Ectodermal cell (in vitro differentiated cells): Measurements from ENCODE around the gene PLPP7.
"Not testable (repeated sequence)": the region's sequence is repeated elsewhere in the genome, so short reads cannot be mapped to it uniquely, and the experiment has no call there.

Source experiments
- H3K27ac ChIP-seq: 2 replicates; pipeline ENCODE4 v1.7.0; 2013; ENCODE audit warnings: mild to moderate bottlenecking, low read depth, low read length; ENCODE audit not compliant: insufficient read depth, poor library complexity, severe bottlenecking
- H3K27me3 ChIP-seq: 2 replicates; pipeline ENCODE4 v1.7.0; 2013; ENCODE audit warnings: mild to moderate bottlenecking, low read length; ENCODE audit not compliant: insufficient read depth, control insufficient read depth, poor library complexity, severe bottlenecking
- H3K36me3 ChIP-seq: one replicate; pipeline ENCODE4 v1.7.0; 2013; ENCODE audit warnings: low read length; ENCODE audit not compliant: control insufficient read depth, insufficient read depth
- H3K4me1 ChIP-seq: one replicate; pipeline ENCODE4 v1.7.0; 2013; ENCODE audit warnings: low read length; ENCODE audit not compliant: control insufficient read depth, insufficient read depth
- H3K4me3 ChIP-seq: 2 replicates; pipeline ENCODE4 v1.7.0; 2013; ENCODE audit warnings: low read depth, low read length, control low read depth; ENCODE audit not compliant: insufficient read depth
- H3K9me3 ChIP-seq: 2 replicates; pipeline ENCODE4 v1.7.0; 2013; ENCODE audit warnings: mild to moderate bottlenecking, low read length, moderate library complexity; ENCODE audit not compliant: control insufficient read depth
- WGBS, 2 experiments: methylation state at CpG; one replicate each; pipeline ENCODE4 v1.1.7; 2013; ENCODE audit warnings: missing lambda C conversion rate in 2 of 2; 5-methylcytosine and 5-hydroxymethylcytosine counted together

PLPP7 gene

GRCh38 chr9:131333771-131334628, 44.5 kb downstream of the PLPP7 start:
- peaks cover 18% of the 10 kb centered on the region for H3K4me1 ChIP-seq
- no peak overlapping the region for H3K27ac ChIP-seq
- no peaks in the 10 kb centered on the region for H3K9me3 ChIP-seq
- H3K4me3 ChIP-seq, result no peak overlapping the region
- 93 to 94% methylated on average over 15 of the region's 15 CpGs for WGBS, 2 experiments
- no peaks in the 10 kb centered on the region for H3K27me3 ChIP-seq
- H3K36me3 ChIP-seq, result no peaks in the 10 kb centered on the region

- Histone ChIP-seq H3K27ac (no peak overlapping the region), H3K27me3 (no peaks in the 10 kb centered on the region), H3K36me3 (no peaks in the 10 kb centered on the region), H3K4me3 (no peak overlapping the region), H3K9me3 (no peaks in the 10 kb centered on the region), H3K4me1 (peaks cover 18% of the 10 kb centered on the region)
- 36 to 37% methylated on average over 13 of the region's 13 CpGs for WGBS, 2 experiments
These were observed 45.3 kb downstream of the PLPP7 start for GRCh38 chr9:131334629-131335367.

GRCh38 chr9:131335368-131335755, 45.8 kb downstream of the PLPP7 start:
- Histone ChIP-seq H3K27ac (no peak overlapping the region), H3K36me3 (no peaks in the 10 kb centered on the region)

GRCh38 chr9:131337131-131337848, 47.8 kb downstream of the PLPP7 start:
- no peak overlapping the region for H3K4me3 ChIP-seq
- H3K9me3 ChIP-seq, result no peaks in the 10 kb centered on the region
- 94% methylated on average over 16 of the region's 16 CpGs for WGBS, 2 experiments

More at GRCh38 chr9:131335368-131335755, 45.8 kb downstream of the PLPP7 start:
- Histone ChIP-seq H3K4me1 (peaks cover 14% of the 10 kb centered on the region), H3K9me3 (no peaks in the 10 kb centered on the region), H3K4me3 (no peak overlapping the region), H3K27me3 (no peaks in the 10 kb centered on the region)
- 86 to 91% methylated on average over 4 of the region's 4 CpGs for WGBS, 2 experiments

GRCh38 chr9:131339212-131339611, 49.7 kb downstream of the PLPP7 start:
- not testable (repeated sequence) for H3K27ac ChIP-seq, H3K36me3 ChIP-seq, H3K4me3 ChIP-seq, H3K27me3 ChIP-seq, H3K9me3 ChIP-seq, H3K4me1 ChIP-seq
- 93 to 100% methylated on average over 3 to 4 of the region's 5 CpGs for WGBS, 2 experiments

More at GRCh38 chr9:131337131-131337848, 47.8 kb downstream of the PLPP7 start:
- H3K4me1 ChIP-seq, result peaks cover 10% of the 10 kb centered on the region
- H3K36me3 ChIP-seq, result no peaks in the 10 kb centered on the region
- H3K27ac ChIP-seq, result no peak overlapping the region
- no peaks in the 10 kb centered on the region for H3K27me3 ChIP-seq

- H3K4me3 ChIP-seq, H3K4me1 ChIP-seq, H3K27ac ChIP-seq, H3K36me3 ChIP-seq, H3K27me3 ChIP-seq, H3K9me3 ChIP-seq: not testable (repeated sequence)
- 88 to 91% methylated on average over 11 of the region's 11 CpGs for WGBS, 2 experiments
These were observed 55.5 kb downstream of the PLPP7 start for GRCh38 chr9:131344931-131345535.

- no peaks in the 10 kb centered on the region for H3K36me3 ChIP-seq
- H3K4me1 ChIP-seq, result no peaks in the 10 kb centered on the region
- no peaks in the 10 kb centered on the region for H3K27me3 ChIP-seq
- 86 to 90% methylated on average over 6 of the region's 6 CpGs for WGBS, 2 experiments
- no peak overlapping the region for H3K4me3 ChIP-seq
- no peak overlapping the region for H3K27ac ChIP-seq
- H3K9me3 ChIP-seq, result no peaks in the 10 kb centered on the region
These were observed 57.0 kb downstream of the PLPP7 start for GRCh38 chr9:131346559-131346958.

- no peaks in the 10 kb centered on the region for H3K4me1 ChIP-seq
- no peak overlapping the region for H3K4me3 ChIP-seq
- H3K36me3 ChIP-seq, result no peaks in the 10 kb centered on the region
- no peaks in the 10 kb centered on the region for H3K9me3 ChIP-seq
- no peak overlapping the region for H3K27ac ChIP-seq
- 92 to 94% methylated on average over 19 of the region's 19 CpGs for WGBS, 2 experiments
- H3K27me3 ChIP-seq, result no peaks in the 10 kb centered on the region
These were observed 58.0 kb downstream of the PLPP7 start for GRCh38 chr9:131347376-131348020.

GRCh38 chr9:131348631-131349521, 59.4 kb downstream of the PLPP7 start:
- 75 to 88% methylated on average over 9 to 10 of the region's 10 CpGs for WGBS, 2 experiments
- no peak overlapping the region for H3K27ac ChIP-seq
- no peaks in the 10 kb centered on the region for H3K36me3 ChIP-seq
- no peaks in the 10 kb centered on the region for H3K27me3 ChIP-seq
- H3K4me1 ChIP-seq, result no peaks in the 10 kb centered on the region
- H3K4me3 ChIP-seq, result no peak overlapping the region
- no peaks in the 10 kb centered on the region for H3K9me3 ChIP-seq
